Mesodermal cell (in vitro differentiated cells): ENCODE results near the gene CLDN14.

ENCODE experiments used
- H3K27ac ChIP-seq: 2 replicates; pipeline ENCODE4 v1.7.0; 2013; ENCODE audit warnings: mild to moderate bottlenecking, low read depth, low read length, moderate library complexity; ENCODE audit not compliant: severe bottlenecking
- H3K36me3 ChIP-seq: 2 replicates; pipeline ENCODE4 v1.7.1; 2013; ENCODE audit warnings: mild to moderate bottlenecking, low read length, moderate library complexity; ENCODE audit not compliant: control insufficient read depth, insufficient read depth
- H3K4me1 ChIP-seq: one replicate; pipeline ENCODE4 v1.7.1; 2013; ENCODE audit warnings: mild to moderate bottlenecking, low read length; ENCODE audit not compliant: insufficient read depth, control insufficient read depth, poor library complexity, severe bottlenecking
- H3K4me3 ChIP-seq: 2 replicates; pipeline ENCODE4 v1.7.0; 2013; ENCODE audit warnings: low read length, control low read depth, mild to moderate bottlenecking; ENCODE audit not compliant: insufficient read depth, poor library complexity, severe bottlenecking; ENCODE audit errors: extremely low read depth
- H3K9me3 ChIP-seq: 2 replicates; pipeline ENCODE4 v1.7.1; 2013; ENCODE audit warnings: mild to moderate bottlenecking, low read length, moderate library complexity; ENCODE audit not compliant: control insufficient read depth
- WGBS, 2 experiments: methylation state at CpG; one replicate each; pipeline ENCODE4 v1.1.5; 2013; ENCODE audit warnings: missing lambda C conversion rate in 2 of 2; ENCODE audit not compliant: insufficient coverage in 2 of 2; 5-methylcytosine and 5-hydroxymethylcytosine counted together

Gene CLDN14

GRCh38 chr21:36456729-36457414 lies 23.1 kb downstream of the CLDN14 start:
- 83 to 85% methylated on average over 3 to 6 of the region's 7 CpGs for WGBS, 2 experiments
- no peaks in the 10 kb centered on the region for H3K9me3 ChIP-seq
- H3K36me3 ChIP-seq: no peaks in the 10 kb centered on the region
- H3K4me3 ChIP-seq: no peak overlapping the region
- H3K27ac ChIP-seq: no peak overlapping the region
- H3K4me1 ChIP-seq: peaks cover 4% of the 10 kb centered on the region

- H3K27ac ChIP-seq: no peak overlapping the region
- H3K36me3 ChIP-seq: no peaks in the 10 kb centered on the region
- 88% methylated on average over 3 of the region's 4 CpGs for WGBS, 2 experiments
- H3K9me3 ChIP-seq: no peaks in the 10 kb centered on the region
- H3K4me1 ChIP-seq: no peaks in the 10 kb centered on the region
- H3K4me3 ChIP-seq: no peak overlapping the region
Measured at GRCh38 chr21:36454706-36455105, 25.2 kb downstream of the CLDN14 start.

DNA sequence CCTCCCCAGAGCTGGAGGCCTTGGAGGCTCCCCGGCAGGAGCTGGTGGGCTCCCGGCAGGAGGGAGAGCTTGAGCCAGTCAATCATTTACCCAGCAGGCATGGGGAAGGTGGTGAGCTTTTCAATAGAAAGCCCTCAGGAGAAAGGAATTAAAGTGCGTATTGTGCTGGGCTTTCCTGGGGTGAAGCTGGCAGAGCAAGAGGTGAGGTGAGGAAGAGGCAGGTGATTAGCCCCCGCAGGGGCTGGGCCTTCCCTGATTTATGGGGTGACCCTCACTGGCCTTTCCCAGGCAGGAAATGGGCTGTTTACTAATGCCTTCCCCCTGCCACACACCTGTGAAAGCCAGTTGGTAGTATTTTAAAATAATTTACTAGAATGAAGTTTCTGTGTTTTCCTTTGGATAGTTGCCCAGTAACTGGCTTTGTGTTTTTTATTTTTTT lies 25.8 kb downstream of the CLDN14 start:
- Histone ChIP-seq H3K9me3 (no peaks in the 10 kb centered on the region), H3K36me3 (no peaks in the 10 kb centered on the region), H3K27ac (no peak overlapping the region), H3K4me3 (no peak overlapping the region), H3K4me1 (no peaks in the 10 kb centered on the region)
- 35 to 39% methylated on average over 2 of the region's 4 CpGs for WGBS, 2 experiments

- Histone ChIP-seq H3K27ac (no peak overlapping the region), H3K36me3 (no peaks in the 10 kb centered on the region), H3K9me3 (no peaks in the 10 kb centered on the region), H3K4me1 (no peaks in the 10 kb centered on the region), H3K4me3 (no peak overlapping the region)
- WGBS, 2 experiments: 80 to 90% methylated on average over 2 to 6 of the region's 6 CpGs
Measured at GRCh38 chr21:36452281-36452825, 27.6 kb downstream of the CLDN14 start.

DNA sequence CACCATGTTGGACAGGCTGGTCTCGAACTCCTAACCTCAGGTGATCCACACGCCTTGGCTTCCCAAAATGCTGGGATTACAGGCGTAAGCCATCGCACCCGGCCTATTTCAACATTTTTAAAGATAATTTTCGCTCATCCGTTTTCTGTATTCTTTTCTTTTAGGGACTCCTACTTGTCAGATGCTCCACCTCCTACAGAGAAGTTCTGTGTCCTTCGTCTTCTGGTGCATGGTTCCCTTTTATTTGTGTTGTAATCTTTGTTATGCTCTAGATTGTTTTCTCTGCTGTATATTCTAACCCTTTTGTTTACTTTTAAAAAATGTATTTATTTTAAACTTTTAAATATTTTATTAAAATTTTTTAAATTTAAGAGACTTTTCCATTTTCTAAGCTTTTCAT lies 28.4 kb downstream of the CLDN14 start:
- no peak overlapping the region for H3K27ac ChIP-seq
- WGBS, 2 experiments: 85 to 94% methylated on average over 7 of the region's 8 CpGs
- no peaks in the 10 kb centered on the region for H3K4me1 ChIP-seq

DNA sequence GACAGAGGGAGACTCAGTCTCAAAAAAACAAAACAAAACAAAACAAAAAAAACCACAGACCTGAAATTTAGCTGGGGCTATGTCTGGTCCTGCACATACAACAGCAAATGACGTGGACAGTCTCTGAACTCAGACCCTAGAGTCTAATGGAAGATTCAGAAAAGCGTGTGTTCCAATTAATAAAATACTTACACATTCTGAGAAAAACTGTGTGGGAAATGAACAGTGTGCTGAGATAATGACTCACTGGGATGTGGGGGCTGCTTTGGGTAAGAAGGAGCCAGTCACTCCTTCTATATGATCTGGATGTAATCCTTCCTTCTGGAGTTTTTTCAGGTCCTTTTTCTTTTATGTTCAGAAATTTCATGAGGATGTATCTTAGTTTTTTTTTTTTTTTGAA lies 29.4 kb downstream of the CLDN14 start:
- Histone ChIP-seq H3K9me3 (no peaks in the 10 kb centered on the region), H3K4me1 (no peaks in the 10 kb centered on the region), H3K27ac (no peak overlapping the region), H3K36me3 (no peaks in the 10 kb centered on the region), H3K4me3 (no peak overlapping the region)
- 80% methylated on average over 1 of the region's 2 CpGs; no CpG with 5 or more reads in 1 of the 2 experiments for WGBS, 2 experiments

More for the DNA sequence above, 28.4 kb downstream of the CLDN14 start:
- no peaks in the 10 kb centered on the region for H3K9me3 ChIP-seq
- no peaks in the 10 kb centered on the region for H3K36me3 ChIP-seq
- H3K4me3 ChIP-seq: no peak overlapping the region

GRCh38 chr21:36446301-36446700 lies 33.6 kb downstream of the CLDN14 start:
- Histone ChIP-seq H3K27ac (no peak overlapping the region), H3K4me1 (no peaks in the 10 kb centered on the region), H3K9me3 (no peaks in the 10 kb centered on the region), H3K4me3 (no peak overlapping the region), H3K36me3 (no peaks in the 10 kb centered on the region)
- WGBS, 2 experiments: 82 to 84% methylated on average over 7 to 10 of the region's 10 CpGs

- 93 to 98% methylated on average over 6 of the region's 6 CpGs for WGBS, 2 experiments
- H3K36me3 ChIP-seq: no peaks in the 10 kb centered on the region
- no peak overlapping the region for H3K4me3 ChIP-seq
- no peaks in the 10 kb centered on the region for H3K9me3 ChIP-seq
- H3K27ac ChIP-seq: no peak overlapping the region
- no peaks in the 10 kb centered on the region for H3K4me1 ChIP-seq
Measured at GRCh38 chr21:36441715-36442114, 38.2 kb downstream of the CLDN14 start.

DNA sequence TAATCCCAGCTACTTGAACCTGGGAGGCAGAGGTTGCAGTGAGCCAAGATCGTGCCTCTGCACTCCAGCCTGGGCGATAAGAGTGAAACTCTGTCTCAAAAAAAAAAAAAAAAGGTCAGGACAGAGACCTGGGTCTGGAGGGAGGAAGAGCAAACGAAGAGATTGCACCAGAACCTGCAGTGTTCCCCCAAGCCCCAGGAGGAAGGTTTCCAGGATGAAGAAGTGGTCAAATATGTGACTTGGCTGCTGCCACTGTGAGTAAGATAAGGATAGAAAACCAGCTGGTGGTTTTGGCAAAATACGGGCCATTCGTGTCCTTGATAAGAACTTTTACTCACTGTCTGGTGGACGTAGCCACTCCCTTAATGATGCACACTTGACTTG lies 42.2 kb downstream of the CLDN14 start:
- 86 to 96% methylated on average over 3 to 6 of the region's 6 CpGs for WGBS, 2 experiments
- H3K36me3 ChIP-seq: no peaks in the 10 kb centered on the region
- H3K4me1 ChIP-seq: peaks cover 4% of the 10 kb centered on the region
- H3K4me3 ChIP-seq: no peak overlapping the region
- H3K27ac ChIP-seq: no peak overlapping the region
- H3K9me3 ChIP-seq: no peaks in the 10 kb centered on the region

DNA sequence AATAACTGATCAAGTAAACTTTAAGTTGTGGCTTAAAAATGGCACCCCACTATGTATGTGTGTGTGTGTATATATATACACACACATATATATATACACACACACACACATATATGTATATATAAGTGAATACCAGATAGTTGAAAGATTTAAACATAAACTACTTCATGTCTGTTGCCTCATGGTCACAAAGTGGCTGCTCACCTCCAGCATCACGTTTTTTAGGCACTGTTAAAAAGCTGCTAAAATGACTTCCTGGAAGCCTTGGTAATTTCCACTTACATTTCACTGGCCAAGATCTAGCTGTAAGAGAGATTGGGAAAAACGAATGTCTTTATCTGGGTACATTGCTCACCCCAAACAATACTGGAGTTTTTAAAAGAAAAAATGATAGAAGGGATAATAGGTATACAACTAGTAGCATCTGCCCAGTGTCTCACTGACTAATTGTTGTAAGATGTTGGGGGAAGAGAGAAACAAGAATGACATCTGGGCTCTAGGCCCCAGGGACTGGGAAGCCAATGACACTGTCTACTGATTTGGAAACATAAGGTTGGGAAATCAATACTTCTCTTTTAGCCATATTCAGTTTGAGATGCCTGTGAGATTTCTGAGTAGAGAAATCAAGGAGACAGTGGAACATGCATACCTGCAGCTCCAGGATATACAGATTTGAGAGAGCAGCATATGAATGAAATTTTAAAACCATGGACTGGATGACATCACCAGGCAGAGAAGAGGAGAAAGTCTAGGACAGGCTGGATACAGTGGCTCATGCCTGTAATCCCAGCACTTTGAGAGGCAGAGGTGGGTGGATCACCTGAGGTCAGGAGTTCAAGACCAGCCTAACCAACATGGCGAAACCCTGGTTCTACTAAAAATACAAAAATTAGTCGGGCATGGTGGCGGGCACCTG lies 42.8 kb downstream of the CLDN14 start:
- Histone ChIP-seq H3K4me1 (peaks cover 7% of the 10 kb centered on the region), H3K27ac (no peak overlapping the region), H3K9me3 (no peaks in the 10 kb centered on the region), H3K4me3 (no peak overlapping the region), H3K36me3 (no peaks in the 10 kb centered on the region)
- 97% methylated on average over 3 to 4 of the region's 5 CpGs for WGBS, 2 experiments
